ENCODE measurements around the gene REN. TPM values are rescaled to one million over a fixed set of nuclear protein-coding genes. Genes with fewer than 3 reads are reported as not detected.

Gene REN
- polyA plus RNA-seq, 1 donor from 2014 or later: not detected

DNA sequence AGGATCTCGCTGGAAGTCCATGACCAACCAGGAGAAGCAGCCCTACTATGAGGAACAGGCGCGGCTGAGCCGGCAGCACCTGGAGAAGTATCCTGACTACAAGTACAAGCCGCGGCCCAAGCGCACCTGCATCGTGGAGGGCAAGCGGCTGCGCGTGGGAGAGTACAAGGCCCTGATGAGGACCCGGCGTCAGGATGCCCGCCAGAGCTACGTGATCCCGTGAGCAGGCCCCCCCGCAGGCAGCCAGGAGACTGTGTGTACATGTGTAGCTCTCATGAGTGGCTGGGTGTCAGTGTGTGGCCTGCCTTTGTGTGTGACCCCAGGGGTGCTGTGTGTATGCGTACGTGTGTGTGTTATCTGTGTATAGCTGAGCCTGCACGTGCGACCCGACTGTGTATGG, 41.5 kb downstream of the REN start:
- H4K20me1 ChIP-seq (ENCODE audit: insufficient read depth): no peaks in the 10 kb centered on the region
- no peak overlapping the region for H2AFZ ChIP-seq (ENCODE audit: low read depth, low read length)
- H3K9me2 ChIP-seq (ENCODE audit: insufficient read depth, low read length): no peaks in the 10 kb centered on the region
- no peak overlapping the region for H3K4me3 ChIP-seq (ENCODE audit: low read length)
- H3K9me3 ChIP-seq (ENCODE audit: low read length): no peaks in the 10 kb centered on the region
- no peaks in the 10 kb centered on the region for H3K79me2 ChIP-seq (replicated peaks; ENCODE audit: insufficient read depth, low read length)
- no peak overlapping the region for H3K9ac ChIP-seq (ENCODE audit: low read length)
- H3K27ac ChIP-seq (ENCODE audit: low read length): no peak overlapping the region
- no peaks in the 10 kb centered on the region for H3K27me3 ChIP-seq (ENCODE audit: insufficient read depth, low read depth, low read length)
- H3K4me2 ChIP-seq (ENCODE audit: low read length): no peak overlapping the region
- no peaks in the 10 kb centered on the region for H3K36me3 ChIP-seq (ENCODE audit: insufficient read depth, low read length)
- TF ChIP-seq, protein P1, sequence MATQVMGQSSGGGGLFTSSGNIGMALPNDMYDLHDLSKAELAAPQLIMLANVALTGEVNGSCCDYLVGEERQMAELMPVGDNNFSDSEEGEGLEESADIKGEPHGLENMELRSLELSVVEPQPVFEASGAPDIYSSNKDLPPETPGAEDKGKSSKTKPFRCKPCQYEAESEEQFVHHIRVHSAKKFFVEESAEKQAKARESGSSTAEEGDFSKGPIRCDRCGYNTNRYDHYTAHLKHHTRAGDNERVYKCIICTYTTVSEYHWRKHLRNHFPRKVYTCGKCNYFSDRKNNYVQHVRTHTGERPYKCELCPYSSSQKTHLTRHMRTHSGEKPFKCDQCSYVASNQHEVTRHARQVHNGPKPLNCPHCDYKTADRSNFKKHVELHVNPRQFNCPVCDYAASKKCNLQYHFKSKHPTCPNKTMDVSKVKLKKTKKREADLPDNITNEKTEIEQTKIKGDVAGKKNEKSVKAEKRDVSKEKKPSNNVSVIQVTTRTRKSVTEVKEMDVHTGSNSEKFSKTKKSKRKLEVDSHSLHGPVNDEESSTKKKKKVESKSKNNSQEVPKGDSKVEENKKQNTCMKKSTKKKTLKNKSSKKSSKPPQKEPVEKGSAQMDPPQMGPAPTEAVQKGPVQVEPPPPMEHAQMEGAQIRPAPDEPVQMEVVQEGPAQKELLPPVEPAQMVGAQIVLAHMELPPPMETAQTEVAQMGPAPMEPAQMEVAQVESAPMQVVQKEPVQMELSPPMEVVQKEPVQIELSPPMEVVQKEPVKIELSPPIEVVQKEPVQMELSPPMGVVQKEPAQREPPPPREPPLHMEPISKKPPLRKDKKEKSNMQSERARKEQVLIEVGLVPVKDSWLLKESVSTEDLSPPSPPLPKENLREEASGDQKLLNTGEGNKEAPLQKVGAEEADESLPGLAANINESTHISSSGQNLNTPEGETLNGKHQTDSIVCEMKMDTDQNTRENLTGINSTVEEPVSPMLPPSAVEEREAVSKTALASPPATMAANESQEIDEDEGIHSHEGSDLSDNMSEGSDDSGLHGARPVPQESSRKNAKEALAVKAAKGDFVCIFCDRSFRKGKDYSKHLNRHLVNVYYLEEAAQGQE (IDR thresholded peaks at IDR 0.05; ENCODE audit: borderline replicate concordance): no peak
- TF ChIP-seq TAF1 (IDR thresholded peaks at IDR 0.05; ENCODE audit: low read depth) (no peak), EZH2 (IDR thresholded peaks at IDR 0.05; ENCODE audit: borderline replicate concordance, insufficient read depth, low read length, poor library complexity, severe bottlenecking) (no peak), MXI1 (conservative IDR thresholded peaks at IDR 0.05; ENCODE audit: poor library complexity, severe bottlenecking) (no peak), EP300 (conservative IDR thresholded peaks at IDR 0.05; ENCODE audit: poor library complexity, severe bottlenecking) (no peak), POLR2AphosphoS5 (IDR thresholded peaks at IDR 0.05) (no peak), RAD21 (conservative IDR thresholded peaks at IDR 0.05) (no peak), SMC3 (conservative IDR thresholded peaks at IDR 0.05; ENCODE audit: poor library complexity) (no peak)
- TF ChIP-seq, protein P2, sequence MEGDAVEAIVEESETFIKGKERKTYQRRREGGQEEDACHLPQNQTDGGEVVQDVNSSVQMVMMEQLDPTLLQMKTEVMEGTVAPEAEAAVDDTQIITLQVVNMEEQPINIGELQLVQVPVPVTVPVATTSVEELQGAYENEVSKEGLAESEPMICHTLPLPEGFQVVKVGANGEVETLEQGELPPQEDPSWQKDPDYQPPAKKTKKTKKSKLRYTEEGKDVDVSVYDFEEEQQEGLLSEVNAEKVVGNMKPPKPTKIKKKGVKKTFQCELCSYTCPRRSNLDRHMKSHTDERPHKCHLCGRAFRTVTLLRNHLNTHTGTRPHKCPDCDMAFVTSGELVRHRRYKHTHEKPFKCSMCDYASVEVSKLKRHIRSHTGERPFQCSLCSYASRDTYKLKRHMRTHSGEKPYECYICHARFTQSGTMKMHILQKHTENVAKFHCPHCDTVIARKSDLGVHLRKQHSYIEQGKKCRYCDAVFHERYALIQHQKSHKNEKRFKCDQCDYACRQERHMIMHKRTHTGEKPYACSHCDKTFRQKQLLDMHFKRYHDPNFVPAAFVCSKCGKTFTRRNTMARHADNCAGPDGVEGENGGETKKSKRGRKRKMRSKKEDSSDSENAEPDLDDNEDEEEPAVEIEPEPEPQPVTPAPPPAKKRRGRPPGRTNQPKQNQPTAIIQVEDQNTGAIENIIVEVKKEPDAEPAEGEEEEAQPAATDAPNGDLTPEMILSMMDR (IDR thresholded peaks at IDR 0.05; ENCODE audit: poor library complexity, severe bottlenecking): no peak
- no peaks in the 10 kb centered on the region for H3F3A ChIP-seq (ENCODE audit: insufficient read depth, low read length, poor library complexity, severe bottlenecking)

DNA sequence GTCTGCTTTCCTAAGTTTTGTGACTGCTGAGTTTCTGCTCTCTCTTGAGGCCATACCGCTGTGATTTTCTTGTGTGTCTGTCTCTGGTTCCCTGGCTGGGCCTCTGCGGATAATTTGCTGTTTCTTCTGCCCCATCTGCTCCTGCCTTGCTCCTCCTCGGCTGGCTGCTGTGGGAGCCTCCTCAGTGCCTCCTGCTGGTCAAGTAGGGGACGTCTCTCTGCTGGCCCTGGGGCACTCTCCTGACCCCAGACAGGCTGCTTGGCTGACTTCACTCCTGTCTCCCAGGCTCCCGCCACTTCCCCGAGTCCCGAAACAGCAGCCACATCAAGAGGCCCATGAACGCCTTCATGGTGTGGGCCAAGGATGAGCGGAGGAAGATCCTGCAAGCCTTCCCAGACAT, 42.8 kb downstream of the REN start:
- Histone ChIP-seq H3F3A (ENCODE audit: insufficient read depth, low read length, poor library complexity, severe bottlenecking) (no peaks in the 10 kb centered on the region), H3K4me2 (ENCODE audit: low read length) (no peak overlapping the region), H3K9me2 (ENCODE audit: insufficient read depth, low read length) (no peaks in the 10 kb centered on the region), H2AFZ (ENCODE audit: low read depth, low read length) (no peak overlapping the region), H3K4me3 (ENCODE audit: low read length) (no peak overlapping the region), H3K27ac (ENCODE audit: low read length) (no peak overlapping the region), H4K20me1 (ENCODE audit: insufficient read depth) (no peaks in the 10 kb centered on the region), H3K27me3 (ENCODE audit: insufficient read depth, low read depth, low read length) (no peaks in the 10 kb centered on the region), H3K36me3 (ENCODE audit: insufficient read depth, low read length) (no peaks in the 10 kb centered on the region), H3K9ac (ENCODE audit: low read length) (no peak overlapping the region), H3K79me2 (replicated peaks; ENCODE audit: insufficient read depth, low read length) (no peaks in the 10 kb centered on the region), H3K9me3 (ENCODE audit: low read length) (no peaks in the 10 kb centered on the region)
- no peak for TF ChIP-seq POLR2AphosphoS5 (IDR thresholded peaks at IDR 0.05)
- no peak for TF ChIP-seq RAD21 (conservative IDR thresholded peaks at IDR 0.05)
- TF ChIP-seq, protein P2 (IDR thresholded peaks at IDR 0.05; ENCODE audit: poor library complexity, severe bottlenecking): no peak
- TF ChIP-seq EP300 (conservative IDR thresholded peaks at IDR 0.05; ENCODE audit: poor library complexity, severe bottlenecking): no peak
- TF ChIP-seq, protein P1 (IDR thresholded peaks at IDR 0.05; ENCODE audit: borderline replicate concordance): no peak
- no peak for TF ChIP-seq TAF1 (IDR thresholded peaks at IDR 0.05; ENCODE audit: low read depth)
- no peak for TF ChIP-seq MXI1 (conservative IDR thresholded peaks at IDR 0.05; ENCODE audit: poor library complexity, severe bottlenecking)
- no peak for TF ChIP-seq SMC3 (conservative IDR thresholded peaks at IDR 0.05; ENCODE audit: poor library complexity)
- no peak for TF ChIP-seq EZH2 (IDR thresholded peaks at IDR 0.05; ENCODE audit: borderline replicate concordance, insufficient read depth, low read length, poor library complexity, severe bottlenecking)

Measured in neural cell (in vitro differentiated cells).